Measurements from ENCODE around the gene PKM.

The PKM gene

GRCh38 chr15:72248514-72248913, 17.5 kb upstream of the PKM start:
- Mint-ChIP-seq H3K9me3 (no peaks in the 10 kb centered on the region), H3K4me3 (no peak overlapping the region), H3K4me1 (no peaks in the 10 kb centered on the region), H3K27me3 (no peaks in the 10 kb centered on the region), H3K36me3 (peaks cover 49% of the 10 kb centered on the region), H3K27ac (no peak overlapping the region)
- CTCF ChIA-PET: no interaction called here
- DNase-seq: no peak

GRCh38 chr15:72242775-72243370, 11.9 kb upstream of the PKM start:
- CTCF ChIA-PET: interaction anchor here (1.3 to 1.5 kb wide), 2 partner anchors 16 to 44 kb away, joined by 3 to 6 read pairs; no protein-coding TSS in a partner anchor
- Mint-ChIP-seq H3K27ac (peak overlapping the region; percentile 11), H3K36me3 (peaks cover 38% of the 10 kb centered on the region), H3K4me3 (no peak overlapping the region), H3K9me3 (no peaks in the 10 kb centered on the region), H3K4me1 (peaks cover 2% of the 10 kb centered on the region), H3K27me3 (no peaks in the 10 kb centered on the region)
- DNase-seq: no peak

- H3K27ac Mint-ChIP-seq: peak overlapping the region; percentile 21
- peaks cover 27% of the 10 kb centered on the region for H3K36me3 Mint-ChIP-seq
- CTCF ChIA-PET: interaction anchor here (0.8 to 1.4 kb wide), 3 partner anchors 8 to 46 kb away, joined by 3 read pairs; partner anchors contain the start of gene PKM
- no peak for DNase-seq
- peaks cover 23% of the 10 kb centered on the region for H3K4me1 Mint-ChIP-seq
- H3K27me3 Mint-ChIP-seq: no peaks in the 10 kb centered on the region
- H3K4me3 Mint-ChIP-seq: no peak overlapping the region
- H3K9me3 Mint-ChIP-seq: no peaks in the 10 kb centered on the region
Measured at GRCh38 chr15:72239652-72240051, 8.7 kb upstream of the PKM start.

- Mint-ChIP-seq H3K36me3 (peaks cover 22% of the 10 kb centered on the region), H3K4me1 (peaks cover 27% of the 10 kb centered on the region), H3K4me3 (no peak overlapping the region), H3K27me3 (no peaks in the 10 kb centered on the region), H3K9me3 (no peaks in the 10 kb centered on the region), H3K27ac (no peak overlapping the region)
- CTCF ChIA-PET: interaction anchor here (0.8 to 1.4 kb wide), 3 partner anchors 11 to 47 kb away, joined by 3 to 4 read pairs (median 3); no protein-coding TSS in a partner anchor
- no peak for DNase-seq
Measured at GRCh38 chr15:72238586-72238985, 7.6 kb upstream of the PKM start.

GRCh38 chr15:72237853-72238224, 6.8 kb upstream of the PKM start:
- CTCF ChIA-PET: interaction anchor here (1.3 kb wide), 1 partner anchor 11 kb away, joined by 4 read pairs; no protein-coding TSS in a partner anchor
- H3K4me1 Mint-ChIP-seq: peaks cover 30% of the 10 kb centered on the region
- no peaks in the 10 kb centered on the region for H3K27me3 Mint-ChIP-seq
- DNase-seq: no peak
- H3K27ac Mint-ChIP-seq: no peak overlapping the region
- no peak overlapping the region for H3K4me3 Mint-ChIP-seq
- peaks cover 20% of the 10 kb centered on the region for H3K36me3 Mint-ChIP-seq
- no peaks in the 10 kb centered on the region for H3K9me3 Mint-ChIP-seq

GRCh38 chr15:72237029-72237852, 6.3 kb upstream of the PKM start:
- Mint-ChIP-seq H3K4me3 (peak overlapping the region; percentile 47), H3K9me3 (no peaks in the 10 kb centered on the region), H3K27ac (peak overlapping the region; percentile 78), H3K4me1 (peaks cover 36% of the 10 kb centered on the region), H3K36me3 (peaks cover 14% of the 10 kb centered on the region), H3K27me3 (no peaks in the 10 kb centered on the region)
- DNase-seq: peak; percentile 74
- CTCF ChIA-PET: interaction anchor here (1.3 to 2.3 kb wide), 2 partner anchors 10 to 48 kb away, joined by 4 to 13 read pairs; no protein-coding TSS in a partner anchor

GRCh38 chr15:72236381-72237003, 5.5 kb upstream of the PKM start:
- Mint-ChIP-seq H3K4me1 (peaks cover 43% of the 10 kb centered on the region), H3K36me3 (peaks cover 10% of the 10 kb centered on the region), H3K27ac (peak overlapping the region; percentile 78), H3K9me3 (no peaks in the 10 kb centered on the region), H3K27me3 (no peaks in the 10 kb centered on the region), H3K4me3 (no peak overlapping the region)
- CTCF ChIA-PET: interaction anchor here (1.3 to 2.3 kb wide), 2 partner anchors 9 to 49 kb away, joined by 4 to 13 read pairs; no protein-coding TSS in a partner anchor
- DNase-seq: no peak

GRCh38 chr15:72235298-72235697, 4.3 kb upstream of the PKM start:
- Mint-ChIP-seq H3K27ac (no peak overlapping the region), H3K4me1 (peaks cover 44% of the 10 kb centered on the region), H3K36me3 (peaks cover 8% of the 10 kb centered on the region), H3K27me3 (no peaks in the 10 kb centered on the region), H3K9me3 (no peaks in the 10 kb centered on the region), H3K4me3 (no peak overlapping the region)
- no peak for DNase-seq
- CTCF ChIA-PET: interaction anchor here (2.3 kb wide), 1 partner anchor 8 kb away, joined by 13 read pairs; no protein-coding TSS in a partner anchor

- no peak overlapping the region for H3K27ac Mint-ChIP-seq
- no peak for DNase-seq
- H3K4me1 Mint-ChIP-seq: peaks cover 47% of the 10 kb centered on the region
- no peaks in the 10 kb centered on the region for H3K9me3 Mint-ChIP-seq
- CTCF ChIA-PET: no interaction called here
- H3K36me3 Mint-ChIP-seq: peaks cover 11% of the 10 kb centered on the region
- no peaks in the 10 kb centered on the region for H3K27me3 Mint-ChIP-seq
- no peak overlapping the region for H3K4me3 Mint-ChIP-seq
Measured at GRCh38 chr15:72233769-72234168, 2.8 kb upstream of the PKM start.

- Mint-ChIP-seq H3K9me3 (no peaks in the 10 kb centered on the region), H3K27me3 (no peaks in the 10 kb centered on the region), H3K27ac (peak overlapping the region; percentile 96), H3K36me3 (peaks cover 26% of the 10 kb centered on the region), H3K4me1 (peaks cover 52% of the 10 kb centered on the region), H3K4me3 (peak overlapping the region; percentile 96)
- CTCF ChIA-PET: interaction anchor here (0.9 to 1.4 kb wide), 3 partner anchors 8 to 55 kb away, joined by 3 to 4 read pairs (median 3); no protein-coding TSS in a partner anchor
- DNase-seq: peak; percentile 68
Measured at GRCh38 chr15:72231833-72232478, 966 bp upstream of the PKM start.

GRCh38 chr15:72230197-72231065, 559 bp downstream of the PKM start:
- Mint-ChIP-seq H3K9me3 (no peaks in the 10 kb centered on the region), H3K36me3 (peaks cover 38% of the 10 kb centered on the region), H3K27me3 (no peaks in the 10 kb centered on the region), H3K27ac (peak overlapping the region; percentile 96), H3K4me1 (peaks cover 56% of the 10 kb centered on the region), H3K4me3 (peak overlapping the region; percentile 96)
- CTCF ChIA-PET: interaction anchor here (1.4 kb wide), 1 partner anchor 43 kb away, joined by 3 read pairs; no protein-coding TSS in a partner anchor
- DNase-seq: peak; percentile 87

GRCh38 chr15:72229947-72230196, 1.1 kb downstream of the PKM start:
- Mint-ChIP-seq H3K4me3 (peak overlapping the region; percentile 96), H3K9me3 (no peaks in the 10 kb centered on the region), H3K27me3 (no peaks in the 10 kb centered on the region), H3K36me3 (peaks cover 41% of the 10 kb centered on the region), H3K4me1 (peaks cover 55% of the 10 kb centered on the region), H3K27ac (peak overlapping the region; percentile 93)
- no peak for DNase-seq
- CTCF ChIA-PET: interaction anchor here (1.4 kb wide), 1 partner anchor 43 kb away, joined by 3 read pairs; no protein-coding TSS in a partner anchor
